Hepatocyte (in vitro differentiated cells): ENCODE results near the gene TUG1.

ENCODE experiments used
- EZH2 ChIP-seq: fragments of 200-600 bp; sonication (generic); IDR thresholded peaks from 2 replicates; pipeline ENCODE4 v1.6.1; 2016; ENCODE audit warnings: antibody characterized with exemption, mild to moderate bottlenecking, borderline replicate concordance
- EZH2phosphoT487 ChIP-seq: fragments of 200-600 bp; sonication (generic); IDR thresholded peaks from one replicate; pipeline ENCODE4 v1.6.1; 2018; ENCODE audit warnings: antibody characterized with exemption, mild to moderate bottlenecking, low read depth, moderate library complexity; ENCODE audit not compliant: unreplicated experiment, severe bottlenecking
- TF ChIP-seq, protein P1 (sequence below): fragments of 200-600 bp; sonication (generic); IDR thresholded peaks from 2 replicates; pipeline ENCODE4 v1.5.1; 2016; ENCODE audit warnings: antibody characterized with exemption, mild to moderate bottlenecking; ENCODE audit not compliant: poor library complexity

DNA sequence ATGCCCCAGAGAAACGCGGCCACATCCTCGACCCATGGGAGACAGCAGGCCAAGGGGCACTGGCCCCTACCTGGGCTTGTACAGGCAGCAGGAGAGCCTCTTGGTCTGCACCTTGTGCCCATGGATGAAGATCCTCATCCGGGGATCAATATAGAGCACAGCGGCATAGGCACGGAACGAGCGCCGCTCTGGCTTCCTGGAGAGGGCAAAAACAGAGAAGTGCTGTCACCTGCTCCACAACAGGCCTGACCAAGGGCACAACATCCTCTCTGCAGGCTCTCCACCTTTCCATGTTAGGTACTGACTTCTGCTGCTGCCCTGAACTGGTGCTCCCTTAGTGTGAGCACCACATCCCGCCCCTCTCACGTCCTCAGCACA, 27.7 kb upstream of the TUG1 start:
- TF ChIP-seq, protein P1, sequence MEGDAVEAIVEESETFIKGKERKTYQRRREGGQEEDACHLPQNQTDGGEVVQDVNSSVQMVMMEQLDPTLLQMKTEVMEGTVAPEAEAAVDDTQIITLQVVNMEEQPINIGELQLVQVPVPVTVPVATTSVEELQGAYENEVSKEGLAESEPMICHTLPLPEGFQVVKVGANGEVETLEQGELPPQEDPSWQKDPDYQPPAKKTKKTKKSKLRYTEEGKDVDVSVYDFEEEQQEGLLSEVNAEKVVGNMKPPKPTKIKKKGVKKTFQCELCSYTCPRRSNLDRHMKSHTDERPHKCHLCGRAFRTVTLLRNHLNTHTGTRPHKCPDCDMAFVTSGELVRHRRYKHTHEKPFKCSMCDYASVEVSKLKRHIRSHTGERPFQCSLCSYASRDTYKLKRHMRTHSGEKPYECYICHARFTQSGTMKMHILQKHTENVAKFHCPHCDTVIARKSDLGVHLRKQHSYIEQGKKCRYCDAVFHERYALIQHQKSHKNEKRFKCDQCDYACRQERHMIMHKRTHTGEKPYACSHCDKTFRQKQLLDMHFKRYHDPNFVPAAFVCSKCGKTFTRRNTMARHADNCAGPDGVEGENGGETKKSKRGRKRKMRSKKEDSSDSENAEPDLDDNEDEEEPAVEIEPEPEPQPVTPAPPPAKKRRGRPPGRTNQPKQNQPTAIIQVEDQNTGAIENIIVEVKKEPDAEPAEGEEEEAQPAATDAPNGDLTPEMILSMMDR, result no peak
- no peak for TF ChIP-seq EZH2
- no peak for TF ChIP-seq EZH2phosphoT487
